HEK293 (cell line): ENCODE measurements around the gene SETD1A.
A peak's percentile ranks its signal among the peaks of the same experiment; 100 is the strongest.
"Not testable (repeated sequence)": the region's sequence is repeated elsewhere in the genome, so short reads cannot be mapped to it uniquely, and the experiment has no call there.

Experiments
- CTCF ChIA-PET: fragments of 350-600 bp; formaldehyde crosslinking; extraction: SDS; loops from one replicate; lab custom pipeline; 2021; ENCODE audit warnings: antibody characterized with exemption; lab: Yijun Ruan, JAX
- POLR2A ChIA-PET: fragments of 300-600 bp; formaldehyde crosslinking; extraction: SDS; loops from one replicate; lab custom pipeline; 2020; ENCODE audit warnings: antibody characterized with exemption, inconsistent platforms; lab: Yijun Ruan, JAX
- H3K27ac ChIP-seq: fragments of 200-500 bp; sonication (Bioruptor generic); 2 replicates; pipeline ENCODE4 v1.5.1; 2014; ENCODE audit warnings: low read depth, low read length, control low read depth, inconsistent platforms; ENCODE audit errors: extremely low read depth
- H3K36me3 ChIP-seq, 2 experiments: fragments of 200-500 bp in 1 of 2; sonication (Bioruptor generic) in 1 of 2; 1 replicate in 1 of 2; 2 replicates in 1 of 2; pipeline ENCODE4 v1.5.1; 2014 to 2017; ENCODE audit warnings: inconsistent platforms in 2 of 2, low read length in 2 of 2; ENCODE audit not compliant: control insufficient read depth in 2 of 2, insufficient read depth in 1 of 2
- H3K4me1 ChIP-seq: fragments of 200-500 bp; sonication (Bioruptor generic); 2 replicates; pipeline ENCODE4 v1.5.1; 2014; ENCODE audit warnings: mild to moderate bottlenecking, low read length, inconsistent platforms; ENCODE audit not compliant: control insufficient read depth, insufficient read depth
- H3K4me3 ChIP-seq: 2 replicates; pipeline ENCODE4 v1.5.1; 2011; ENCODE audit warnings: low read depth, mild to moderate bottlenecking, control low read depth, low read length, moderate library complexity
- H3K9me3 ChIP-seq: fragments of 200-500 bp; sonication (Bioruptor generic); 2 replicates; pipeline ENCODE4 v1.5.1; 2014; ENCODE audit warnings: low read depth, low read length, inconsistent platforms; ENCODE audit not compliant: control insufficient read depth, insufficient read depth
- GLIS2 ChIP-seq: fragments of 450-650 bp; formaldehyde crosslinking; IDR thresholded peaks from 2 replicates; pipeline ENCODE4 v1.5.1; 2016; ENCODE audit warnings: missing biosample characterization, missing genetic modification characterization
- KLF7 ChIP-seq: fragments of 450-650 bp; formaldehyde crosslinking; IDR thresholded peaks from 2 replicates; pipeline ENCODE4 v1.5.1; 2016; ENCODE audit warnings: missing biosample characterization, missing genetic modification characterization, borderline replicate concordance
- MYNN ChIP-seq: fragments of 450-650 bp; formaldehyde crosslinking; IDR thresholded peaks from 2 replicates; pipeline ENCODE4 v1.5.1; 2016; ENCODE audit warnings: missing biosample characterization, missing genetic modification characterization, borderline replicate concordance
- PRDM1 ChIP-seq: fragments of 450-650 bp; formaldehyde crosslinking; IDR thresholded peaks from 2 replicates; pipeline ENCODE4; 2016; ENCODE audit warnings: missing biosample characterization, missing genetic modification characterization
- ZBTB7A ChIP-seq: fragments of 450-650 bp; formaldehyde crosslinking; IDR thresholded peaks from 2 replicates; pipeline ENCODE4 v1.5.1; 2016; ENCODE audit warnings: low read depth, missing biosample characterization, missing genetic modification characterization
- ZNF121 ChIP-seq: fragments of 450-650 bp; formaldehyde crosslinking; IDR thresholded peaks from 2 replicates; pipeline ENCODE4 v1.5.1; 2016; ENCODE audit warnings: missing biosample characterization, missing genetic modification characterization
- ZNF202 ChIP-seq: fragments of 450-650 bp; formaldehyde crosslinking; IDR thresholded peaks from 2 replicates; pipeline ENCODE4 v1.5.1; 2016; ENCODE audit warnings: missing biosample characterization, missing genetic modification characterization, borderline replicate concordance
- ZNF221 ChIP-seq: fragments of 450-650 bp; formaldehyde crosslinking; IDR thresholded peaks from 2 replicates; pipeline ENCODE4 v1.5.1; 2017; ENCODE audit warnings: missing biosample characterization, missing genetic modification characterization, borderline replicate concordance
- ZNF335 ChIP-seq: fragments of 450-650 bp; formaldehyde crosslinking; conservative IDR thresholded peaks from 2 replicates; pipeline ENCODE4 v1.5.1; 2016; ENCODE audit warnings: missing biosample characterization, missing genetic modification characterization
- ZNF660 ChIP-seq: fragments of 450-650 bp; IDR thresholded peaks from 2 replicates; pipeline ENCODE4 v1.5.1; 2018; ENCODE audit warnings: missing biosample characterization, mild to moderate bottlenecking, missing genetic modification characterization
- ZNF747 ChIP-seq: fragments of 450-650 bp; formaldehyde crosslinking; IDR thresholded peaks from 2 replicates; pipeline ENCODE4 v1.5.1; 2016; ENCODE audit warnings: missing biosample characterization, missing genetic modification characterization
- TF ChIP-seq, protein P1 (sequence below): fragments of 450-650 bp; formaldehyde crosslinking; IDR thresholded peaks from 2 replicates; pipeline ENCODE4 v1.5.1; 2016; ENCODE audit warnings: missing biosample characterization, missing genetic modification characterization
- TF ChIP-seq, protein P2 (sequence below): fragments of 450-650 bp; formaldehyde crosslinking; optimal IDR thresholded peaks from 2 replicates; pipeline ENCODE3; 2016; ENCODE audit warnings: missing biosample characterization, mild to moderate bottlenecking, missing genetic modification characterization
- TF ChIP-seq, protein P3 (sequence below): fragments of 450-650 bp; formaldehyde crosslinking; IDR thresholded peaks from 2 replicates; pipeline ENCODE4 v1.5.1; 2016; ENCODE audit warnings: missing biosample characterization, missing genetic modification characterization
- TF ChIP-seq, protein P4 (sequence below): fragments of 450-650 bp; IDR thresholded peaks from 2 replicates; pipeline ENCODE4 v1.5.1; 2018; ENCODE audit warnings: missing biosample characterization, missing genetic modification characterization
- TF ChIP-seq, protein P5 (sequence below): fragments of 450-650 bp; formaldehyde crosslinking; IDR thresholded peaks from 2 replicates; pipeline ENCODE4 v1.5.1; 2016; ENCODE audit warnings: missing biosample characterization, missing genetic modification characterization

SETD1A gene

DNA sequence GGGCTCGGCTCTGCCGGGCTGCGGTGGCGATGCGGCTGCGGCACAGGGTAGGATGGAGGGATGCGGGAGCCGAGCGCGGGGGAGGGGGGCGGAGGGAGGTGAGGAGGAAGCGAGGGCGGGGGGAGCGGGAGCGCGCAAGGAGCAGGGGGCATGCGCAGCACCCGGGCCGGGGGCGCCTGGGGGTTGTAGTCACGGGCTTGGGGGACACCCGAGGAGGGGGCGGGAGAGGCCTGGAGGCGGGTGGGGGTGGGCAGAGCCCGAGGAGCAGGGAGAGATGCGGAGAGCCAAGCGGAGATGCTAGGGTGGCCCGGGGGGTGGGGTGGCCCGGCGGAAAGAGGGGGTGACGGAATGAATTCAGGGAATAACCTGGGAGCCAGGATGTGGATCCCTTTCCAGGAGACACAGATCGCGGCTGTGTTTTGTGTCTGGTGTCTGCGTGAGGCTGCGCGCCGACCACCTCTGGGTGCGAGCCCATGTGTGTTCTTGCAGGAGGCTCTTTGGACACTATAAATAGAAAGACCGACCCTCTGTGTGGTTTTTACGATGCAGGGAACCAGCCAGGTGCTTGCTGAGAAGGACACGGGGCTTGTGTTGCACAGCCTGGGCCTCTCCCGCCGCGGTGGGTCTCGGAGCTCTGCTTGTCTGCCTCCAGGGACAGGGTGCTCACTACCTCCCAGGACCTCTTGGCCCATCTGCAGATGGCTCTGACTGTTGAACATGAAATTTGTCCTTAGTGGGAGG is 53.2 kb downstream of the SETD1A start, which contains the start of gene STX1B:
STX1B (minus strand) TSS at position 54 of the 741 bp plus-strand sequence. CDS start 242 bp downstream, outside the sequence.
- no peak within 1 kb of the TSS; the same call in 1 of the 2 replicates for H3K4me3 ChIP-seq
- no peak within 1 kb of the TSS for H3K27ac ChIP-seq
- H3K4me1 ChIP-seq = no peaks in the 10 kb centered on the region
- TF ChIP-seq, protein P1, sequence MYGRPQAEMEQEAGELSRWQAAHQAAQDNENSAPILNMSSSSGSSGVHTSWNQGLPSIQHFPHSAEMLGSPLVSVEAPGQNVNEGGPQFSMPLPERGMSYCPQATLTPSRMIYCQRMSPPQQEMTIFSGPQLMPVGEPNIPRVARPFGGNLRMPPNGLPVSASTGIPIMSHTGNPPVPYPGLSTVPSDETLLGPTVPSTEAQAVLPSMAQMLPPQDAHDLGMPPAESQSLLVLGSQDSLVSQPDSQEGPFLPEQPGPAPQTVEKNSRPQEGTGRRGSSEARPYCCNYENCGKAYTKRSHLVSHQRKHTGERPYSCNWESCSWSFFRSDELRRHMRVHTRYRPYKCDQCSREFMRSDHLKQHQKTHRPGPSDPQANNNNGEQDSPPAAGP (tag by site-specific recombination) = 0 out of 2 replicates have a peak, but pooled peaks have one; percentile 24
- TF ChIP-seq GLIS2 (tag by site-specific recombination) = peak; percentile 34; the same call in 1 of the 2 replicates
- TF ChIP-seq, protein P2, sequence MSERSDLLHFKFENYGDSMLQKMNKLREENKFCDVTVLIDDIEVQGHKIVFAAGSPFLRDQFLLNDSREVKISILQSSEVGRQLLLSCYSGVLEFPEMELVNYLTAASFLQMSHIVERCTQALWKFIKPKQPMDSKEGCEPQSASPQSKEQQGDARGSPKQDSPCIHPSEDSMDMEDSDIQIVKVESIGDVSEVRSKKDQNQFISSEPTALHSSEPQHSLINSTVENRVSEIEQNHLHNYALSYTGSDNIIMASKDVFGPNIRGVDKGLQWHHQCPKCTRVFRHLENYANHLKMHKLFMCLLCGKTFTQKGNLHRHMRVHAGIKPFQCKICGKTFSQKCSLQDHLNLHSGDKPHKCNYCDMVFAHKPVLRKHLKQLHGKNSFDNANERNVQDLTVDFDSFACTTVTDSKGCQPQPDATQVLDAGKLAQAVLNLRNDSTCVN (tag by site-specific recombination) = no peak
- TF ChIP-seq ZNF335 (tag by site-specific recombination) = peak; percentile 38; the same call in 1 of the 2 replicates
- TF ChIP-seq ZNF202 = no peak
- TF ChIP-seq, protein P3, sequence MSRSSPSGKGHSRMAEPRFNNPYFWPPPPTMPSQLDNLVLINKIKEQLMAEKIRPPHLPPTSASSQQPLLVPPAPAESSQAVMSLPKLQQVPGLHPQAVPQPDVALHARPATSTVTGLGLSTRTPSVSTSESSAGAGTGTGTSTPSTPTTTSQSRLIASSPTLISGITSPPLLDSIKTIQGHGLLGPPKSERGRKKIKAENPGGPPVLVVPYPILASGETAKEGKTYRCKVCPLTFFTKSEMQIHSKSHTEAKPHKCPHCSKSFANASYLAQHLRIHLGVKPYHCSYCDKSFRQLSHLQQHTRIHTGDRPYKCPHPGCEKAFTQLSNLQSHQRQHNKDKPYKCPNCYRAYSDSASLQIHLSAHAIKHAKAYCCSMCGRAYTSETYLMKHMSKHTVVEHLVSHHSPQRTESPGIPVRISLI (tag by site-specific recombination) = no peak
- no peak for TF ChIP-seq PRDM1 (tag by site-specific recombination)
- TF ChIP-seq, all 188 proteins: peak for 3
- CTCF ChIA-PET = interaction anchor here (0.7 kb wide), 1 partner anchor 11 kb away, joined by 4 read pairs; no protein-coding TSS in a partner anchor
- POLR2A ChIA-PET = interaction anchor here (0.6 kb wide), 1 partner anchor 424 kb away, joined by 3 read pairs; no protein-coding TSS in a partner anchor
- Histone ChIP-seq H3K36me3 (no peaks in the 10 kb centered on the region), H3K9me3 (no peaks in the 10 kb centered on the region)

DNA sequence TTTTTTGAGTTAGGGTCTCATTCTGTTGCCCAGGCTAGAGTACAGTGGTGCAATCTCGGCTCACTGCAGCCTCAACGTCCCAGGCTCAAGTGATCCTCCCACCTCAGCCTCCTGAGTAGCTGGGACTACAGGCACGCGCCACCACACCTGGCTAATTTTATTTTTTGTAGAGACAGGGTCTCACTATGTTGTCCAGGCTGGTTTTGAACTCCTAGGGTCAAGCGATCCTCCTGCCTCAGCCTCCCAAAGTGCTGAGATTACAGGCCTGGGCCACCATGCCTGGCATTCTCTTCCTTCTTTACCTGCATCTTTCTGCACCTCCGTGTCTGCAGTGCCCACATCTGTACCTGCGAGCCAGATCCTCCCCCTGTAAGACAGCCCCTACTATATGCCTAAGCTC is 54.3 kb downstream of the SETD1A start:
- not testable (repeated sequence) for H3K36me3 ChIP-seq
- CTCF ChIA-PET = interaction anchor here (1.0 kb wide), 1 partner anchor 14 kb away, joined by 5 read pairs; no protein-coding TSS in a partner anchor

DNA sequence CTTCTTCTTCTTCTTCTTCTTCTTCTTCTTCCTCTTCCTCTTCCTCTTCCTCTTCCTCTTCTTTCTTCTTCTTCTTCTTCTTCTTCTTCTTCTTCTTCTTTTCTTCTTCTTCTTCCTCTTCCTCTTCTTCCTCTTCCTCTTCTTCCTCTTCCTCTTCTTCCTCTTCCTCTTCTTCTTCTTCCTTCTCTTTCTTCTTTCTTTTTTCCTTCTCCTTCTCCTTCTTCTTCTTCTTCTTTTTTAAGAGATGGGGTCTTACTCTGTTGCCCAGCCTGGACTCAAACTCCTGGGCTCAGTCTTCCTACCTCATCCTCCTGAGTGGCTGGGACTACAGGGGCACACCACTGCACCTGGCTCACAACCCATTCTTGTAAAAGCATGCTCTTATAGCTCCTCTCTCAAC is 55.7 kb downstream of the SETD1A start:
- ChIA-PET CTCF (interaction anchor here (0.6 kb wide), 1 partner anchor 91 kb away, joined by 3 read pairs; no protein-coding TSS in a partner anchor), POLR2A (interaction anchor here (0.9 kb wide), 1 partner anchor 9 kb away, joined by 3 read pairs; no protein-coding TSS in a partner anchor)
- TF ChIP-seq, protein P4, sequence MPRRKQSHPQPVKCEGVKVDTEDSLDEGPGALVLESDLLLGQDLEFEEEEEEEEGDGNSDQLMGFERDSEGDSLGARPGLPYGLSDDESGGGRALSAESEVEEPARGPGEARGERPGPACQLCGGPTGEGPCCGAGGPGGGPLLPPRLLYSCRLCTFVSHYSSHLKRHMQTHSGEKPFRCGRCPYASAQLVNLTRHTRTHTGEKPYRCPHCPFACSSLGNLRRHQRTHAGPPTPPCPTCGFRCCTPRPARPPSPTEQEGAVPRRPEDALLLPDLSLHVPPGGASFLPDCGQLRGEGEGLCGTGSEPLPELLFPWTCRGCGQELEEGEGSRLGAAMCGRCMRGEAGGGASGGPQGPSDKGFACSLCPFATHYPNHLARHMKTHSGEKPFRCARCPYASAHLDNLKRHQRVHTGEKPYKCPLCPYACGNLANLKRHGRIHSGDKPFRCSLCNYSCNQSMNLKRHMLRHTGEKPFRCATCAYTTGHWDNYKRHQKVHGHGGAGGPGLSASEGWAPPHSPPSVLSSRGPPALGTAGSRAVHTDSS (tag by site-specific recombination) = peak; percentile 90
- H3K9me3 ChIP-seq, H3K4me1 ChIP-seq, H3K4me3 ChIP-seq, H3K27ac ChIP-seq, H3K36me3 ChIP-seq: not testable (repeated sequence)

More for the DNA sequence above, 54.3 kb downstream of the SETD1A start:
- TF ChIP-seq ZNF121 (tag by site-specific recombination) = peak; percentile 81
- H3K4me3 ChIP-seq, H3K9me3 ChIP-seq, H3K4me1 ChIP-seq, H3K27ac ChIP-seq, POLR2A ChIA-PET: not testable (repeated sequence)

DNA sequence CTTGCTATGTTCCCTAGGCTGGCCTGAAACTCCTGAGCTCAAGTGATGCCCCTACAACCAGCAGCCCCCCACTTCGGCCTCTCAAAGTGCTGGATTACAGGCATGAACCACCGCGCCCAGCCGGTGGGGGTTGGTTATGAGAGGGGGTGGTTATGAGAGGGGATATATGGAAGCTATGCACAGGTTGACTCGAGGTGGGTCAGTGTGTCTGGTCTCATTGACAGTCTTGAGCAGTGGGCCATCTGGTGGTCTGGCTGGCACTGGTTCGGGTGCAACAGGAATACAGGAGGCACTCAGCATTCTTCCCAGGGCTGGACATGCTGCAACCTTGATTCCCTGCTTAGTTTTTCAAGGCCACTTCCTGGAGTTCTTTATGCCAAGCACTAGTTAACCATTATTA is 58.5 kb downstream of the SETD1A start:
- Histone ChIP-seq H3K4me1 (no peaks in the 10 kb centered on the region), H3K27ac (no peak overlapping the region), H3K9me3 (no peaks in the 10 kb centered on the region), H3K4me3 (no peak overlapping the region), H3K36me3 (no peaks in the 10 kb centered on the region)
- CTCF ChIA-PET = interaction anchor here (0.6 to 1.4 kb wide), 8 partner anchors 10 to 286 kb away, joined by 3 to 6 read pairs (median 4); no protein-coding TSS in a partner anchor
- POLR2A ChIA-PET = interaction anchor here (1.0 kb wide), 1 partner anchor 40 kb away, joined by 3 read pairs; no protein-coding TSS in a partner anchor
- no peak for TF ChIP-seq MYNN
- TF ChIP-seq ZBTB7A (tag by site-specific recombination) = no peak
- TF ChIP-seq KLF7 (tag by site-specific recombination) = no peak
- TF ChIP-seq ZNF660 (tag by site-specific recombination) = no peak
- TF ChIP-seq, protein P5, sequence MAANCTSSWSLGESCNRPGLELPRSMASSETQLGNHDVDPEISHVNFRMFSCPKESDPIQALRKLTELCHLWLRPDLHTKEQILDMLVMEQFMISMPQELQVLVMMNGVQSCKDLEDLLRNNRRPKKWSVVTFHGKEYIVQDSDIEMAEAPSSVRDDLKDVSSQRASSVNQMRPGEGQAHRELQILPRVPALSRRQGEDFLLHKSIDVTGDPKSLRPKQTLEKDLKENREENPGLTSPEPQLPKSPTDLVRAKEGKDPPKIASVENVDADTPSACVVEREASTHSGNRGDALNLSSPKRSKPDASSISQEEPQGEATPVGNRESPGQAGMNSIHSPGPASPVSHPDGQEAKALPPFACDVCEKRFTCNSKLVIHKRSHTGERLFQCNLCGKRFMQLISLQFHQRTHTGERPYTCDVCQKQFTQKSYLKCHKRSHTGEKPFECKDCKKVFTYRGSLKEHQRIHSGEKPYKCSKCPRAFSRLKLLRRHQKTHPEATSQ (tag by site-specific recombination) = no peak
- no peak for TF ChIP-seq ZNF747 (tag by site-specific recombination)
- no peak for TF ChIP-seq ZNF221 (tag by site-specific recombination)
